SK-N-MC (cell line): ENCODE data around the gene MTMR3.

ENCODE experiments used
- EZH2 ChIP-seq: fragments of 200-600 bp; sonication (generic); IDR thresholded peaks from one replicate; pipeline ENCODE4 v1.6.1; 2017; ENCODE audit warnings: antibody characterized with exemption
- FOXP2 ChIP-seq: optimal IDR thresholded peaks from 2 replicates; pipeline ENCODE3; 2011; ENCODE audit warnings: mild to moderate bottlenecking, moderate library complexity; ENCODE audit not compliant: insufficient read depth; ENCODE audit errors: extremely low read length, control extremely low read depth
- POLR2AphosphoS5 ChIP-seq: IDR thresholded peaks from 2 replicates; pipeline ENCODE4 v1.6.1; 2012; ENCODE audit warnings: mild to moderate bottlenecking, low read depth, low read length, borderline replicate concordance

- TF ChIP-seq EZH2 = no peak
- no peak for TF ChIP-seq POLR2AphosphoS5
- TF ChIP-seq FOXP2 = no peak
These were observed 3.6 kb downstream of the MTMR3 start for GRCh38 chr22:29886596-29886995.
